Measurements from ENCODE around the gene UAP1L1.

Gene UAP1L1

DNA sequence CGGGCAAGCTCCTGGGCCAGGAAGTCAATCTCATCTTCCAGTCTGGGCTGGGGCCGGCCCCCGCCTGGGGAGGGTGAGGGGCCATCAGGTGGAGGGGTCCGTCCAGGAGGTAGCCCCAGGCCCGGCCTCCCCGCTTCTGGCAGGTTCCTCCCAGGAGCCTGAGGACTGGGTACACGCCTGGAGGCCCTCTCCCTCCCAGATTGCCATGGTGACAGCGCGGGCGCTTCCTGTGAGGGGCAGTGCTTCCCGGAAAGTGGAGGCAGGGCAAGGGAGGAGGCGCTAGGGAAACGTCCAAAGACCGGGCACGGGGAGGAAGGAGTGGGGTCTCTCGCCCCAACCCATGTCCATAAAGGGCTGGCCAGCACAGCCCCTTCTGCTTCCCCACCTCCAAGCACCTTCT, 36.2 kb upstream of the UAP1L1 start:
- DNase-seq (ENCODE audit: low read depth): no peak

DNA sequence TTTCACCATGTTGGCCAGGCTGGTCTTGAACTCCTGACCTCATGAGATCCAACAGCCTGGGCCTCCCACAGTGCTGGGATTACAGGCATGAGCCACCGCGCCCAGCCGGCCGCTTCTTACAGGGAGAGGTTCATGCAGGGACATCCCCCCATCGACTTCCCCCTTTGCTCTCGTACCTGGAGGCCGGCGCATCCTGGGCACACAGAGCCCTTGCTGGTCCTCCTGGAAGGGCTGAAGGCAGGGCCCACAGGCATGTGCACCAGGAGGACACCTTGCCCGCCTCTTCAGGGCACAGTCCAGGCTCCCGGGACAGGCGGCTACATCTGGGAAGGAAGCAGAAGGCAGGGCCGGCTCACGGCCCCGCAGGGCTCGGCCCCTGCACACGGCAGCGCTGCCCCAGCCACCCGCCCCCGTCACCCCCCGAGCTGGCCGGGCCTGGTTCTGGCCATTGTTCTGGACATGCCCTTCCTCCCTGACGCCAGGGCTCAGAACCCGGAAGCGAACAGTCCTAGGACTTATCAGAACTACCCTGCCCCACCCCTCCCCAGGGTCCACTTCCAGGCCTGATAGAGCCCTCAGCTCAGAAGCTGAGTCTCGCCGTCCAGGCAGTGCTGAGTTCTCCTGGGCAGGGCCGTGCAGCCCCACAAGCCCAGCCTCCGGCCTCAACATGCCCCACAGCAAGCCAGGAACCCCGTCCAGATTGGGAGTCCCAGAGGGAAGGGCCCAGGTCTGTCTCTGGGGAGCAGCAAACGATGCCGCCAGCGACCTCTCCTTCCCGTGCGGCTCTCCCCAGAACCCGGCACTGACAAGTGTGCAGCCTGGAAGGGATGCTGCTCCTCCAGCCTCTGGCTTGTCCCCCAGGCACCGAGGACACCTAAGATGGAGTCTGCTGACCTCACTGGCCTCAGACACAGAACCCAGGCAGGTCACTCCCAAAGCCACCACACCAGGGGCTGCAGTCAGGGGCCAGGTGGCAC, 34.3 kb upstream of the UAP1L1 start:
- no peak for DNase-seq (ENCODE audit: low read depth)

GRCh38 chr9:137044037-137044436, 33.3 kb upstream of the UAP1L1 start:
- DNase-seq (ENCODE audit: low read depth): no peak

DNA sequence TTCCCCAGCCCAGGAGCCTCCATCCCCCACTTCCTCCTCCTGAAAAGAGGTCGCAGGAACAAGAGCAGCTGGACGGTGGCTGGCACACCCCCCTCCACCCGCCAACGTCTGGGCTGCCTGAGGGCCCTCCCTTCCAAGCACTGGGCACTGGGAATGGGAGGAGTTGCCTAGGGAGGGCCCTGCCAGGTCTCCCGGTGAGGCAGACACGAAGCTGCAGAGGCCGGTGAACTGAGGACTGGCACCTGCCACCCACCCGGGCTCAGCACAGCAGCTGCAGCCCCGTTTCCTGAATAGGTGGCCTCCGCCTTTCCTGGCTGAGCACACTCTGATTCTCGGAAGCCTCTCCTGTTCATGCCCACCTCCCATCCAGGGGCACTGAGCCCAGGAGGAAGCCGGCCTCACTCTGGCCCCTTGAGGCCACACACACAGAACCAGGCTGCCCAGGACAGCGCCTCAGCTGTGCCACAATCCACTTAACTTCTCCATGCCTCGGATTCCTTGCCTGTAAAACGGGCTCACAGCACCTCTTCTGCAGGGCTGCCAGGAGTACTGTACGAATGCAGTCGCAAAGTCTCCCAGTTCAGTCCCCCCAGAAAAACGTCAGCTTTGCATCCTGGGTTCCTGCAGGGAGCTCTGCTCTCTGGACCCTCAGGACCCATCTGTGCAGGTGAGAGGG, 32.7 kb upstream of the UAP1L1 start:
- no peak for DNase-seq (ENCODE audit: low read depth)

DNA sequence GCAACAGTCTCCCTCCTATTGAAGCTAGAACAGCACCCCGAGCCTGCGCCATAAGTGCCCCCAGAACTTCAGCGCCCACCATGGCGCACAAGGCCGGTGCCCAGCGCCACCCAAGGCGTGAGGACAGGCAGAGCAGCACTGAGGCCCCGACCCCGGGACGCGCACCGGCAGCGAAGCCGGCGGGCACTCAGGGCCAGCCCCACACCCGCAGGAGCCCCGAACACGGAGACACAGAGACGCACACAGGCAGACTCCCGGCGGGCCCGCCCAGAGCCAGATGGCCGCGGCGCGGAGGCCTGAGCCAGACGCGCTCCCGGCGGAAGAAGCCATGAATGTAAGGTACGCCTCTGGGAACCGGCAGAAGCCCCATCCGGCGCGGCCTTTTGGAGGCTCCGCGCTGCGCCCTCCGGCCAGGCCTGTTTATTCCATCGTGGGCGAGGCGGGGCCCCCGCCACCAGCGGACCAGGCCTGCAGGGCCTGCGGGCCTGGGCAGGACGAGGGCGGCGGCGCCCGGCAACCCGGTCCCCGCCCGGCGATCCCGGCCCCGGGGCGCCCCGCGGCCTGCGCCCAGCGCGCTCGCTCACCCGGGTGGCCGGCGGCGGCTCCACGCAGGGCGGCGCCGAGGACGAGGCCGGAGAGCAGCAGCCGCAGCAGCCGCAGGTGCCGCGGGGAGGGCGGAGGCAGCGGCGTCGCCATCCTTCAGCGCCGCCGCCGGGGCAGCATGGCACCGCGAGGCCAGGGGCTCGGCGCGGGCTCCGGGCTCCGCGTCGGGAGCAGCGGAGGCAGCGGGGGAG, 31.8 kb upstream of the UAP1L1 start:
- DNase-seq (ENCODE audit: low read depth): no peak

- peak; percentile 71 for DNase-seq (ENCODE audit: low read depth)
Observed at GRCh38 chr9:137046088-137046787, 31.1 kb upstream of the UAP1L1 start, which contains the start of gene NPDC1. Gene NPDC1, minus strand, starts transcription at chr9:137046177. Its CDS starts 188 bp downstream, at chr9:137045989.

- DNase-seq (ENCODE audit: low read depth): no peak
Observed at GRCh38 chr9:137048655-137049543, 28.4 kb upstream of the UAP1L1 start.

DNA sequence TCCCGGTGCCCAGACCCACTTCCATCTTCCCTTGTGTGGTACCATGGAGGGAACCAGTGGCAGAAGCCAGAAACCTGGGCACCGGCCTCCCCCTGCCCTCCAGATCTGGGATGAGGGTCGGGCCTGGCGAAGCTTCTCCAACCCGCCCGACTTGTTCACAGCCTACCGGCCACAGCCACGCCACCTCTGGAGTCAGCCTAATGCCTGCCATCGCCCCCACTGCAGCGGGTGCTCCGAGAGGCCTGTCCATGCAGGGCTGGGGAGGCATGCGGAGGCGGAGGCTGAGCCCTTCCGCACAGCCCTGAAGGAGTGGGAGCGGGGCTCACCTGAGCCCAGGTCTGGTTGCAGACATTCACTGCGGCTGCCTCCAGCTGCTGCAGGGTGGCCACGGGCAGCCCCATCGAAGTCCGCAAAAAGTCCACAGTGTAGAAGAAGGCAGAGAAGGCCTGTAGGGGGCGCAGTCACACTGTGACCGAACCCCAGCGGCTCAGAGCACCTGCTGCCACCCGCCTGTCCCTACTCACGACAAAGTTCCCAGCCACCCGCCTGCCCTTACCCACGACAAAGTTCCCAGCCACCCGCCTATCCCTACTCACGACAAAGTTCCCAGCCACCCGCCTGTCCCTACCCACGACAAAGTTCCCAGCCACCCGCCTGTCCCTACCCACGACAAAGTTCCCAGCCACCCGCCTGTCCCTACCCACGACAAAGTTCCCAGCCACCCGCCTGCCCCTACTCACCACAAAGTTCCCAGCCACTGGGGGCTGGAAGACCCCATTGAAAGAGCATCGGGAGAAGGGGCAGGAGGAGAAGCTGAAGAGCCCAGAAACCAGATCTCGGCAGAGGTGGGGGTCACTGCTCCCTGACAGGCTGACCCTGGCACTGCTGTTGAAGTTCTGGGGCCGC, 27.5 kb upstream of the UAP1L1 start:
- no peak for DNase-seq (ENCODE audit: low read depth)

GRCh38 chr9:137050570-137050969, 26.7 kb upstream of the UAP1L1 start:
- DNase-seq (ENCODE audit: low read depth): no peak

DNA sequence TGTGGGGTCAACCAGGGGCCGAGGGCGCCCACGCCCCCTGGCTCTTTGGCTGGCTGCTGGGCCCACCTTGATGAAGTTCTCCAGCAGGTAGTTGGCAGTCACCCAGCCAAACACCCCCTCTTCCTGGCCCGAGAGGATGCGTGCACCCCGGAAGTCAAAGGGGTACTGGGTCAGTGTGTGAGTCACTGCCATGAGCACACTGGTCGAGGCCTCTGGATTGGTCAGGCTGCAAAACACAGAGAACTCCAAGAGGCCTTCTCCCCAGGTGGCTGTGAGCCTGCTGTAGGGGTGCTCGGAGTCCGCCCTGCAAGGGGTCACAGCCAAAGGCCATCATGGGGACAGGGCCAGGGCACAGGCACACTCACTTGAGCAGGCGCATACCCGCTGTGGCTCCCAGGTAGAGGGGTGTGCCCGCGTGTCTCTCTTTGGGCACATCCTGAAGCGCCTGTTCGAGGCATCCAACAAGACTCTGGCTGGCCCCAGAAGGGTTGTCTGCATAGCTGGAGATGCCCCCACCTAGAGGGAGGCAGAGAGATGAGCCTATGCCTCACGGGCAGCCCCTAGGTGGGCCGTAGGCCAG, 26.1 kb upstream of the UAP1L1 start:
- no peak for DNase-seq (ENCODE audit: low read depth)

GRCh38 chr9:137052293-137052692, 25.0 kb upstream of the UAP1L1 start:
- DNase-seq (ENCODE audit: low read depth): no peak

DNA sequence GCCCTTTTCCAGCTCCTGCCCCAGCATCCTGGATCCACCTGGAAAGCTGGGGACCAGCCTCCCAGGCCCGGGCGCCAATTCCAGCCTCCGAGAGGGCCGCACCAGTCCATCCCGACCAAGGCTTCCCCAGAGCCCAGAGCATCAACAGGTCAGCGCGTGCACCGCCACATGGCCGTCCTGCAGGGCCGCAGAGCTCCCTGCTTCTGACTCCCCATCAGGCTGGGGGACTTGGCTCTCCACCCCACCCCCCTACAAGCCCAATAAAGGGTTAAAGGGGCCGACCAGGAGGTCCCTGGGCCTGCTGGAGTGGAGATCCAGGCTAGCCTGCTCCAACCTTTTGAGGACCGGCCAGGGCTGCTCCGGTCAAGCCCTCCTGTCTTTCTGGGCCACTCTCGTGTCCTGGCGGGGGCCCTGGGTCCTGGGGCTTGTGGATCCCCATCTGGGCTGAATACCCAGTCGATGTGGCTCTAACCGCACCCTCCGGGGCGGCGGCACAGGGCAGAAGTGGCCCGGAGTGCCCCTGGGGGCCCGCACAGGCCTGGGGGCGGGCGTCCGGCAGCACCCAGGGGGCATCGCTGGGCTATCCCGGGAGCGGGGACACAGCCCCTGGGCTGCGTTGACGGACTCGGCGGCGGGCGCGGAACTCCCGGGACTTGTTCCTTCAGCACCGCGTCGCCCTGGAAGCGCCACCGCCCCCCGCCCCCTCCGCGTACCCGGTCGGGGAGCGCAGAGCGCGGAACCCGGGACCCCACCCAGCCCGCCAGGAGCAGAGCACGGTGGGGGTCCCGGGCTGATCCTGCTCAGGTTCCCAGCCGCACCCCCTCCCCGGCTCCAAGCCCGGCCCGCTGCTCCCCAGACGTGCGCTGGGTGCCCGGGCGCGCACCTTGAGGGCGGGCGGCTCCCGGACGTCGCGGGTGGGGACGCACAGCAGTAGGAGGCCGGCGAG, 24.0 kb upstream of the UAP1L1 start:
- no peak for DNase-seq (ENCODE audit: low read depth)

DNA sequence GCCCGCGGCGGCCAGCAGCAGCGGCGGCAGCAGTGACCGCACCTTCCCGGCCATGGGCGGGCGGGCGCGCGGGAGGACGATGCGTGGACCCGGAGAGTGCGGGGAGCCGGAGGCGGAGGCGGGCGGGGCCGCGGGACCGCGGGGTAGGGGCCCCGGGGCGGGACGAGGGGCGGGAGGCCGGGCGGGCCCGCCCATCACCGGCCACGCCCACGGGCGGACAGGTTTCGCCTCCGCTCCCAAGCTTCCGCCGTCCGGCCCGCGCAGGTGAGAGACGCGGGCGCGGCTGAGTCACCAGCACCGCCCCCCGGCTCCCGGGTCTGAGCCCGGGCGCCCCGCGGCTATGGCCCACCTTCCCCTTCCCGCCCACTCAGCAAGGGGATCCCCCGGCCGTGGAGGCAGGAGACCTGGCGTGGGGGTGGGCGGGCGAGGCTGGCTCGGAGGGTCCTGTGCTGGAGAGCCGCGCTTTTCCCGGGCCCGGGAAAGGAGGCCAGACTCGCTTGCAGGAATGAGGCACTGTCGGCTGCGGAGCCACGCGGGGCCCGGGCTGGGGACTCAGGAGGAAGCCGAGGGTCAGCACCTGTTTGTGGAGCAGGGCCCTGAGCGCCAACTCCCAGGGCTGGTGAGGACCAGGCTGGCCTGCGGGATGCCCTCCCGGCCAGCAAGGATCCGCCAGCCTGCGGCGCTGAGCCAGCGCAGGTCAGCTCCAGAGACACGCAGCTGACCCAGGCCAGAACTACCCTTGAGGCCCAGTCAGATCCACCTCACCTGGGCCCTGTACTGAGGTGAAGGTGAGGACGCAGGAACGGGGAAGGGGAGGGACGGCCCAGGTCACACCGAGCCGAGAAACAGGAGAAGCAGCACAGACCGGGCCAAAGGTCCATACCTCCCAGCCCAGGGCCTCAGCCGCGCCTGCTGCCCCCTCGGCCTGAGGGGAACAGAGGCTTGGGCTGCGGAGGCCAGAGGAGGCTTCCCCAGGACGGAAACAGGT, 23.1 kb upstream of the UAP1L1 start, which contains the start of gene ENTPD2:
TSS of gene ENTPD2 (minus strand) at position 118 of the 988 bp plus-strand sequence. CDS start at position 54, 64 bp downstream.
- no peak for DNase-seq (ENCODE audit: low read depth)

DNA sequence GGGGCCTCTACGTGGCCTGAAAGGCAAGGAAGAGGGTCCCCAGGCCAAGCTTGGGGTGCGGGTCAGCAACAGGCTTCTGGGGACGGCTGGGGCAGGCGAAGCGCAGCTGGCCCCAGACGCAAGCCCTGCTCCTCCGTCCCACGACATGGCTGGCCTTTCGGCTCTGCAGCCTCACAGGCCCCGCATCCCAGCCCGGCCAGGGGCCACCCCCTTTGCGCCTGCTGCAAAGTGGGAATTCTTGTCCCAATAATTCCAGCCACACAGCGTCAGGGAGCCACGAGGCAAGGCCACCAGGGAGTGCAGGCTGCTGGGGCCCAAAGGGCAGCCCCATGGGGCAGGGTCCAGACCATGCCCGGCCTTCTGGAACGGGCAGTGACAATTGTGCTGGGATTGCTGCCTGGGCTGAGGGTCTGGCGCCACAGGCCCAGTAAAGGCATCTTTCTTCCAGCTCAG, 22.4 kb upstream of the UAP1L1 start:
- DNase-seq (ENCODE audit: low read depth): no peak

DNA sequence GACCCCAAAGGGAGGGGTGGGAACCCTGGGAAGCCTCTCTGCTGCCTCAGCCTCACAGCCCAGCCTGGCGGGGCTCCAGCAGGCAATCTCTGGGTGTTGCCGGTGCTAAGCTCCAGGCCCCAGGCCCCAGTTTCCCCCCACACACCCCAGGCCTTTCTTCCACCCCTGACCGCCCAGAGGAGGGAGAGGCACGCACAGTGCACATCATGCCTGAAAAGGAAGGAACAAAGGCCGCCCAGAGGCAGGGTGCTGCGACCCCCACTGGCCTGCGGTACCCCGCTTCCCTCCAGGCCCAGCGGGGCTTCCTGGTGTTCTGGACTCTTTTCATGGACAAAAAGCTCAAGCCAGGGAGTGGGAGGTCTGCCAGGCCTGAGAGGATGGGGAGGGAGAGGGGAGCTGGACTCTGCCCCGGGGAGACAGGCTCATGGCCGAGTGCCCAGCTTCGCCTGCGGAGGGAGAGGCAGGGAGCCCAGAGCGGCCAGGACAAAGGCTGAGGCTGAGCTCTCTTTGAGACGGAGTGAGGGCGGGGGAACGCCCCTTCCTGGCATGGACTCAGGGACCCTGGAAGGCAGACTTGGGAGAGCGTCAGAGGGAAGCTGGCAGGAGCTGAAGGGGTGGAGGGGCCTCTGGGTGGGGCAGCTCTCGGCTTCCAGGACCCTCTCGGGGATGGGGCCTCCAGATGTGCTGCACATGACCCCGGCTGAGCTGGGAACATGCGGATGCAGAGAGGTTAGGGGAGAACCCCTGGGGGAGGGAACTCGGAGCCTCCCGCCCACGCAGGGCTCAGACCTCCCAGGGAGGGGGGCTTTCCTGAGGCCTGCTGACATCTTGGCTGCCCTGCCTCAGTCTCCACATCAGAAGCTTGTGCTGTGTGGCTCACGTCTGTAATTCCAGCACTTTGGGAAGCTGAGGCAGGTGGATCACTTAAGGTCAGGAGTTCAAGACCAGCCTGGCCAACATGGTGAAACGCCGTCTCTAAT, 21.6 kb upstream of the UAP1L1 start:
- no peak for DNase-seq (ENCODE audit: low read depth)

All from stimulated activated CD8-positive, alpha-beta memory T cell treated with anti-CD3 and anti-CD28 coated beads, Interleukin-4, amount 100 ng/mL, for 24 hours (primary cell).